ENCODE results near the gene CLDN10.

- TF ChIP-seq CTCF (IDR thresholded peaks at IDR 0.05) (no peak), POLR2AphosphoS5 (IDR thresholded peaks at IDR 0.05; ENCODE audit: low read depth, low read length) (no peak), SIN3A (IDR thresholded peaks at IDR 0.05; ENCODE audit: borderline replicate concordance, insufficient read depth, low read depth, low read length) (no peak), REST (IDR thresholded peaks at IDR 0.05; ENCODE audit: insufficient read depth in 1 of 2, low read depth in 2 of 2, low read length in 1 of 2) (no peak)
These were observed 44.2 kb downstream of the CLDN10 start for GRCh38 chr13:95596701-95597100.
